ENCODE results near the gene CALD1.
A peak's percentile ranks its signal among the peaks of the same experiment; 100 is the strongest.

Gene CALD1

DNA sequence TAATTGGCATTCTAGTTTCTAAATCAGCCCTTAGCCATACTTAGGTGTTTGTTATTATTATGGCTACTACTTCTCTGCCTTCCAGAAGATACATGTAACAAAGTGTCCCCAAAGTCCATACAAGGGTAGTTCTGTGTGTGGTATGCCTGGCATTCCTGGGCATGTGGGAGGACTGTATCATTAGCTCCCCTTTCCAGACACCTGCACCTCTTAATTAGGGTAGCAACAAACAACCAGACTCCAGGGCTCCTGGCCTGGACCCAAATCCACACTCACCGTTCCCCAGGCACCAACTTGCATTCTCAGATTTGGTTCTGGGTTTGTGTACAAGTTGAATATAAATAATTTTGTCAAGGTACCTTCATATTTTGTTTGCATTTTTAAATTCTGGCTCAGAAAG, 15.5 kb upstream of the CALD1 start:
- DNase-seq = no peak

GRCh38 chr7:134764365-134764764, 15.1 kb upstream of the CALD1 start:
- no peak for DNase-seq

DNA sequence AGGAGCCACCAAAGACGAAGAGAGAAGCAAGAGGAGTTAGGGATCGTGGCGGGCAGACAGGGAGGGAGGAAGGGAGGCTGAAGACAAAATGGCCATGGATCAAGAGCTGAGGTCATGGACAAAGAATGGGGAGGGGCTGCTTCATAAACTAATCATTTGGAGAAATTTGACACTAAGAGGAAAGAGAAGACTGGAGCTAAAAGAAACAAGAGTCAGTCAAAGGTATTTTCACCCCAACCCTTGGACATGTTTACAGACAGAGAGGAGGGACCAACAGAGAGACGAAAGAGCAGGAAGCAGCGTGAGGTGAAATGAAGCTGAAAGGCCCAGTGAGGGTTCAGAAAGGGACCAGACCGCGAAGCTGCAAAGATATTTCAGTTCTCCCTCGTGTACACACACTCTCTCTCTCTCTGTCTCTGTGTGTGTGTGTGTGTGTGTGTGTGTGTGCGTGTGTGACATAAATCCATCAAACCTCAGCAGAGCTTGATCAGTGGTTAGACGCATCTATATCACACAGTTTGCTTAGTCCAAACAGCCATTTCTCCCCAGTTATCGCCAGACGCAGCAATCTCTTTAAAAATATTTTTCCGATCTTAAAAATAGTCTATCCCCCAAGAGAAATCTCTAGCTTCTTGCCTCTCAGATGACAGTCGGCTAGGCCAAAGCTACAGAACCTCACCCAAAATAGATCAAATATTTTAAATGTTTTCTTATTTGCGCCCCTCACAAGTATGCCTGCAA, 12.5 kb upstream of the CALD1 start:
- no peak for DNase-seq

GRCh38 chr7:134767520-134768168, 11.8 kb upstream of the CALD1 start:
- no peak for DNase-seq

DNA sequence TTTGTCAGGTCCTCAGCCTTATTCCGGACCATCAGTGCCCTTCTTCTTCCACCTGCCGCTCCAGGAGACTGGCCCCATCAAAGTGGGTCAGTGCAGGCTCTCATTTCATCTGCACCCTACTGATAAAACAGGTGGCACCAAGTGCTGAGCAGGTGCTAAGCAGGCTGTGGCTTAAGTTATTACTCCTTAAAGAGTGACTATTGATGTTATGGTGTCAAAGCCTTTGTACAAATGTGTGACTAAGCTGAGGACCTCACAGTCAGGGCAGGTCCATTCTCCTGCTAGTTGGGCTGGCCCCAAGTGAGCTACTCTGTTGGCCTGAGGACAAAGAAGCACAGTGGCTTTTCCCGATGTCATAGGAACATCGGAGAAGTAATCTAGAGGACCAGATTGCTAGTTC, 11.2 kb upstream of the CALD1 start:
- DNase-seq = no peak

- peak; percentile 64 for DNase-seq
Observed at GRCh38 chr7:134770676-134771075, 8.8 kb upstream of the CALD1 start.

DNA sequence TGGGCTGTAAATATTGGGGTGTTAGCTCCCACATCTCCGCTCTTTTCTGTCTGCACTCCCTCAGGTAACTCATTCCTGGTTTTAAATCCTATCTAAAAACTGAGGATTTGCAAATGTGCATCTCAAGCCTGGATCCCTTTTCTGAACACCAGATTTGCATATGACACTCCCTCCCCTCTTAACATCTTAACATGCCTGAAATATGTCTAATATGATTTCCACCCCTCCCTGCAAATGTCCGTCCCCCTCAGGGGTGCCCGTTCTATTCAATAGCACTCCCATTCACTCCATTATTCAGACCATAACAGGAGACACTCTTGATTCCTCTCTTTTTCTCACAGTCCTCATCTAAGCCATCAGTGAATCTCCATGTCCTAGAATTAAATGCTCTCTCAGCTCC, 8.3 kb upstream of the CALD1 start:
- no peak for DNase-seq

DNA sequence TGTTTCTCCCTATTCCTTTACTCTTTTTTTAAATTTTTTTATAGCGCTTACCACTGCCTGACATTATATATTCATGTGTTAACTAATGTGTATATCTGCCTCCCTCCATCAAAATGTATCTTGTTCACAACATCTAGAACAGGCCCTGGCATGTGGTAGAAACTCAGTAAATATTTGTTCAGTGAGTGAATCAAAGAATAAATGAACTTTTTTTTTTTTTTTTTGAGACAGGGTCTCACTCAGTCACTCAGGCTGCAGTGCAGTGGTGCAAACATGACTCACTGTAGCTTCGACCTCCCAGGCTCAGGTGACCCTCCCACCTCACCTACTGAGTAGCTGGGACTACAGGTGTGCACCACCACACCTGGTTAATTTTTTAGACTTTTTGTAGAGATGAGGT, 7.5 kb upstream of the CALD1 start:
- DNase-seq = no peak

GRCh38 chr7:134772401-134772800, 7.0 kb upstream of the CALD1 start:
- DNase-seq = no peak

DNA sequence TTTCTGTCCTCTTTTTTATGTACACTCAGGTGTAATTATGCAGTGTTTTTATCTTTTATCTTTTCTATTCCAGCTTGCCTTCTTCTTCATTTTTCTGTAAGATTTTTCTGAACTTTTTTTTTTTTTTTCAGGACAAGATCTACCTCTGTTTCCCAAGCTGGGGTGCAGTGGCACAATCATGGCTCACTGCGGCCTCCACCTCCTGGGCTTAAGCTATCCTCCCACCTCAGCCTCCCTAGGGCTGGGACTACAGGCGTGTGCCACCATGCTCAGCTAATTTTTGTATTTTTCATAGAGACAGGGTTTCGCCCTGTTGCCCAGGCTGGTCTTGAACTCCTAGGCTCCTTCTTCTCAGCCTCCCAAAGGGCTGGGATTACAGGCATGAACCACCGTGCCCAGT, 6.3 kb upstream of the CALD1 start:
- no peak for DNase-seq

DNA sequence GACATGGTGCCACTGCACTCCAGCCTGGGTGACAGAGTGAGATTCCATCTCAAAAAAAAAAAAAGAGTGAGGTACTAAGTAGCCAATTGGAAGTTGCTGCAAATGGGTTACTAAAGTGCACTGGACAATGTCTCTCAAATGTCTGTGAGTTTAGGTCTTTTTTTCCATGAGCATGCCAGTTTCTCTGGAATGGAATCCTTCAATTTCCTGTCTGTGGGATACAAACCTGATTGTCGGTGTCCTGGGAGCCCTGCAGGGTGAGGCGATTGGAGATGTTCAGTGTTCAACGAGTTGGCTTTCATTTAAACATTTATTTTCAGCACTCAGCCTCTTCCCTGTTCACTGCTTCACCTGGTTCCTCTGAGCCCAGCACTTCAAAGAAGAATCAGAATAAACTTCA, 5.3 kb upstream of the CALD1 start:
- no peak for DNase-seq

- DNase-seq = no peak
Observed at GRCh38 chr7:134777470-134777869, 2.0 kb upstream of the CALD1 start.

DNA sequence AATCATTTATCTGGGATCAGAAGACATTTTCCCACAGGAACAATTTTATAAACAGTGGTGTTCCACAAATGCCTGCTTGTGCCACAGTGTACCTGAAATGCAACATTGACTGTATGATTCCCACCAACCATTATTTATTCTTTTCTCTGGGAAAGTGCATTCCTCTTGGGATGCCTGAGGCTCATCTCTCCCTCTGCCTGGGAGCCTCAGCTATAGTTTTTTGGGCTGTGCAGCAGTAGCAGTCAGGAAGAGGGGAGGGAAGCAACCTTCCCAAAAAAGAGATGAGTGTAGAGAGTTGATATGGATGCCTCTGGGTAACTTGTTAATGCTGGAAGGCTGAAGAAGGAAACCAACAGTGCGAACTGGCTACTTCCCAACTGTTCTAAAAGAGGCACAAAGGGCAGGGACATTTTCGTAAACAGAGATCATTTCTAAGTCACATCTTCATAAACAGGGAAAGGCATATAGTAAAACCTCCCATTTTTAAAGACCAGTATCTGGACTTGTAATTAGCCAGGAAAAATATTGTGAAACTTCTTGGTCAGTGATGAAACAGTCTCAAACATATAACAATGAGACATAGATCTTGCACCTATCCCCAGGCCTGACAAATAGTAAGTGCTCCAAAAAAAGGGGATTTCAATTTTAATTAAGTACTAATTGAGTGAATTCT, 1.4 kb upstream of the CALD1 start:
- no peak for DNase-seq

GRCh38 chr7:134779741-134780065, 269 bp downstream of the CALD1 start:
- DNase-seq = no peak

- no peak for DNase-seq
Observed at GRCh38 chr7:134780166-134780828, 863 bp downstream of the CALD1 start.

GRCh38 chr7:134781171-134781570, 1.7 kb downstream of the CALD1 start:
- no peak for DNase-seq

DNA sequence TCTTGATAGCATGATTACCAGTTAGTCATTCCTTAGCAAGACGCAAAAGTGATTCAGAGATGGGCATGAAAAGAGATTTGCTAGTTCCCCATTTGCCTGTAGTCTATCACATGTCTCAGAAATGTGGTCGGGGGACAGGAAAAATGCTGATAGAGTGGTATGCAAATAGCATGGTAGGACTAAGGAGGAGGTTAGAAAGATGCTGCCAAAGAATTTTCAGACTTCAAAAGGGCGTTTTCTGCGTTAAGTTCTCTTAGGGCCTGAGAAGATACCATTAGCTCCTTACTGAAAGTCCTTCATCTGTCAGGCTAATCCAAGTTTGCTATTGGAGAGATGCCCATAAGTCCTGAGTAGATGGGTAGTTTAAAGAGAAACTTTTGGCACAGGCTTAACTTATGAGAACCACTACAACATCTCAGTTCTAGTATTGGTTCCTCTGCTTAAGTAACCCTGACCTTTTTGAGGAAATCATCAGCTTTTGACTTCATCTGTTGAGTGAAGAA, 2.7 kb downstream of the CALD1 start:
- peak; percentile 7 for DNase-seq

- no peak for DNase-seq
Observed at GRCh38 chr7:134783294-134784069, 4.0 kb downstream of the CALD1 start.

- no peak for DNase-seq
Observed at GRCh38 chr7:134784251-134785049, 5.0 kb downstream of the CALD1 start.

DNA sequence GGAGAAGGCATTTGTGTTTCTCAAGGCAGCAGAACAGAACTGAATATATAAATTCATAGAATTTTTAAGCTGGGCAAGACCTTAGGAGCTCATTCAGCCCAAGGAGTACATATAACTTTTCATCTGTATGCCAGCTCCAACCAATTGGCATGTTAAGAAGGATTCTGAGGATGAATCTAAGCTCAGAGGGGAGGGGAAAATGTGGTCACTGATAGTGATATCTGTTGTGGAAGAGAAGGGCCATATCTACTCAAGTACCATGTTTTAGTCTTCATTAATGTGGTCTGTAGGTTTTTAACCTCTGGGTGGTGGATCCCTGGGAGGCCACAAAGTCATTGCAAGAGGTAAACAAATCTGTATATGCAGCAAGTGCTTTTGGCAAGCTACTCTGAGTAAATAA, 6.4 kb downstream of the CALD1 start:
- no peak for DNase-seq

DNA sequence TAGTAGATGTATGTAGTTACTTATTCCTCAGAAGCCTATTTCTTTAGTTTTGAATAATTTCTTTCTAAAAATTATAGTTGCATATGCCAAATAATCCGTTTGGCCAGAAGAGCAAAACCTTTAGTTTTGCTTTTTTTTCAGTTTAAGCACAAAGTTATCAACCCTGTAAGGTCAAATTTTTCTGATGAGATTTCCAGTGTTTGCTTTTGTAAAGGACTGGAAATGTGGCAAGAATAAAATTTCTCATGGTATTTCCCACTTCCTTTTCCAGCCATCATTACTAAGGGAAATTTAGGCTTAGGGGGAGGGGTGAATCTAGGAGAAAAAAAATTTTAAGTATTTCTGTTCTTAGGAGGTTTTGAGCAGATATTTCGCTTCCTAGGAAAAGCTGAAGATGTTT, 7.6 kb downstream of the CALD1 start:
- no peak for DNase-seq

DNA sequence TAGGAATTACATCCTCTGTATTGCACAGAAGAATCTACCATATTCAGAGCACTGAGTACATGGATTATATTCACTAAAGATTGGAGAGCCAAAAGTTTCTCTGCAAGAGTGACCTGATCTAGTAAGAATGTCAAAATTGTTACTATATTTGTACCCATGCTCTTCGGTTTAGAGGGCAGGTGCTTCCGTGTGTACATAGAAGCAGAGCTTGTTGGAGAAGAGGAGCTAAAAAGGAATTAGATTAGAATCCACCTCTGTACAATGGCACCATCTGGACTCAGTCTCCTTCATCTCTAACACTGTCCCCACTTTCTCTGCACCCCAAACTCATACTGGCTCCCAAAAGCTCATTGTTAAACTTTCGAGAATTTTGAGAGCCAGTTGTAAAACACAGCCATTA, 8.3 kb downstream of the CALD1 start:
- DNase-seq = no peak

All from MV-4-11 (cell line).